ENCODE results near the gene SEMA6A.

The SEMA6A gene

GRCh38 chr5:116508835-116509234 is 65.8 kb downstream of the SEMA6A start:
- no peak overlapping the region for H3K27ac ChIP-seq
- TF ChIP-seq, protein P1, sequence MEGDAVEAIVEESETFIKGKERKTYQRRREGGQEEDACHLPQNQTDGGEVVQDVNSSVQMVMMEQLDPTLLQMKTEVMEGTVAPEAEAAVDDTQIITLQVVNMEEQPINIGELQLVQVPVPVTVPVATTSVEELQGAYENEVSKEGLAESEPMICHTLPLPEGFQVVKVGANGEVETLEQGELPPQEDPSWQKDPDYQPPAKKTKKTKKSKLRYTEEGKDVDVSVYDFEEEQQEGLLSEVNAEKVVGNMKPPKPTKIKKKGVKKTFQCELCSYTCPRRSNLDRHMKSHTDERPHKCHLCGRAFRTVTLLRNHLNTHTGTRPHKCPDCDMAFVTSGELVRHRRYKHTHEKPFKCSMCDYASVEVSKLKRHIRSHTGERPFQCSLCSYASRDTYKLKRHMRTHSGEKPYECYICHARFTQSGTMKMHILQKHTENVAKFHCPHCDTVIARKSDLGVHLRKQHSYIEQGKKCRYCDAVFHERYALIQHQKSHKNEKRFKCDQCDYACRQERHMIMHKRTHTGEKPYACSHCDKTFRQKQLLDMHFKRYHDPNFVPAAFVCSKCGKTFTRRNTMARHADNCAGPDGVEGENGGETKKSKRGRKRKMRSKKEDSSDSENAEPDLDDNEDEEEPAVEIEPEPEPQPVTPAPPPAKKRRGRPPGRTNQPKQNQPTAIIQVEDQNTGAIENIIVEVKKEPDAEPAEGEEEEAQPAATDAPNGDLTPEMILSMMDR (conservative IDR thresholded peaks at IDR 0.05): no peak

DNA sequence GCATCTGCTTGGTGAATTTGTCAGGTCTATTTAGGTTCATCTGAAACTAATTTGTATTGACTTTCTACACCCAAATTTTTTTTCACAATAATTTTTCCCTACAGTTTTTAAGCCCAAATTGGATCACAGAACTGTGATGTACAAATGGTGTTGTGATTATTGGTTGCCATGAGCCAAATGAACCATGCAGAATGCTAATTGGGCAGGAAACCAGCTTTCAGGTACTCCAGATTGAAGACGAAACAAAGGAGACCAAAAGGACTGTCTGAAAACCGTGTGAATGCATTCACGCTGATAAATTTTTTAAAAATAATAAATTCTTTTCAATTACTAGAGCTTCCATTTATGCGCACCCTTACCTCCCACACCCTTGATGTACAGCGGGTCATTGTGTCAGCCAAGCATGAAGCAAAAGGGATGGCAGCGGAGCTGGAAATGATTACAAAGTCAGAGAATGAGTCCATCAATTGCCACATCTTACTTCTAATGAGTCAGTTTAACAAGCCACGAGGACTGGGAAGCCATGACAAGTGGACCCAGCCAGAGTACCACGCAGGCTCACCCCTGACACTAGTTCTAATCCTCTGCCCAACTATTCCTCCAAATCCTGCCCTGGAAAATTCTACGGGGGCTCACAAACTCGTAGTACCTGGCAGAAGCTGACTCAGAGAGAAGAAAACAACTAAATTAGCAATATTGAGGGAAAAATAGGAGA is 66.5 kb downstream of the SEMA6A start:
- no peak overlapping the region for H3K27ac ChIP-seq
- TF ChIP-seq, protein P1 (conservative IDR thresholded peaks at IDR 0.05): no peak

- TF ChIP-seq, protein P1 (conservative IDR thresholded peaks at IDR 0.05): no peak
- no peak overlapping the region for H3K27ac ChIP-seq
Measured at GRCh38 chr5:116507051-116507537, 67.5 kb downstream of the SEMA6A start.

DNA sequence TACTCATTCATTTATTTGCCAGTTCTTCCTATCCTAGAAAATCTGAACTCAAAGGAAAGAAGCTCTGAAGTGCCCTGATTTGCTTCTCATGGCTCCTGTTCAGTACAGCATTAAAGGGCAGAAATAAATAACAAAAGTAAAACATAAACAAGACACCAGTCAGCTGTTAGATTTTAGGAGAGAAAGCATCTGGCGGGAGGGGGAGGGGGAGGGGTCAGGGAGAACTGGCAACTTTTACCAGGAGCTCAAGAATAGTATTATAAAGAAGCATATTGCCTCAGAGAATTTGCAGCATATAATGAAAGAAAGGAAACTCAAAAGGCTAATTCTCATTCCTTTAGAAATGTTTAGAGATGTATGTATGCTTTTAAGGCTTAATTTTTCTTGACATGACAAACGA is 68.1 kb downstream of the SEMA6A start:
- H3K27ac ChIP-seq: no peak overlapping the region
- TF ChIP-seq, protein P1 (conservative IDR thresholded peaks at IDR 0.05): no peak

DNA sequence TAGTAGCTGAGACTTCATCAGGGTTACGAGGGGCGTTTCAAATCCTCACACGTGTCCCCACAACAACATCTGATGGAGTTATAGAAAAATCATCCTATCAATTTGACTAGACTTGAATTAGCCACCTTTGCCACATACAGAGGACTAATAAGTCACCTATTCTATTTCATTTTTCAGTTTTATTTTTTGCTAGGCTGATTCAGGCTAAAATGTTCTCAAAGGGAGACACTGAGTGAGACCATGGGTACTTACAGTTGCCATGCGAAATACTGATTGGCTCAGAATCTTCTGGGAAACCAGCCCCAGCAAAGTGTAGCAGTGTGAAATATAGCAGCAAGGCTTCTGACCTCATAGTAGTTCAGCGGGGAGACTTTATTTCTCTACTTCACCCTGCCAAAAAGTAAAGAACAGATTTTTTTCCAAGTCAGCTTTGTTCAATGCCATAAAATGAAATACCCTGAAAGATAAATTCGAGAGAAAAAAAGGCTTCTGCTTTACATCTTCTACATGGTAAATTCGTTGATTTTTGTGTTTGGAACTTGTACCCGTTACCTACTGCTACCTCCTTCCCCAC is 69.9 kb downstream of the SEMA6A start:
- H3K27ac ChIP-seq: no peak overlapping the region
- TF ChIP-seq, protein P1 (conservative IDR thresholded peaks at IDR 0.05): no peak

- TF ChIP-seq, protein P1 (conservative IDR thresholded peaks at IDR 0.05): no peak
- H3K27ac ChIP-seq: no peak overlapping the region
Measured at GRCh38 chr5:116502616-116503015, 72.0 kb downstream of the SEMA6A start.

DNA sequence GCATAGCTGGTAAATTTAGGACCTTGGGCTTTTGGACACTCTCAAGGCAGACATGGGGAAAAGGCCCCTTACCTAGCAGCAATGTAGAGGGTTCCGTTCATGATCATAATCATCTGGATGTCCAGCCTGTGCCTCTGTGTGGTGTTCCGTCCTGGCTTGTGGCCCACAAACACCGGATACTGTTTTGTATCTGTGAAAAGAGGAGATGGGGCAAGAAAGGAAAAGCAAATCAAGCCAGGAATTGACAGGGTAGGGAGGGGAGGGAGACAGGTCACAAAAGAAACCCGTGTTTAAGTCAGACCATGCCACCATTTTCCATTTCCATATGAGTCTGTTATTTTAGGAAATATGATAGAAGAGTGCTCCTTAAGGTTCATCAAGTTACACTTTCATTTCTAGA is 72.5 kb downstream of the SEMA6A start:
- TF ChIP-seq, protein P1 (conservative IDR thresholded peaks at IDR 0.05): no peak
- no peak overlapping the region for H3K27ac ChIP-seq

Measured in VCaP (cell line).